Frontal cortex (tissue), 4 donors: Measurements from ENCODE around the gene MAP2K6. TPM values are rescaled to one million over a fixed set of nuclear protein-coding genes. Genes with fewer than 3 reads are reported as not detected.
"Not testable (repeated sequence)": the region's sequence is repeated elsewhere in the genome, so short reads cannot be mapped to it uniquely, and the experiment has no call there.

Experiments
- DNase-seq, 2 donors: peaks; one replicate each; pipeline ENCODE4 v3.0.0; 2012; ENCODE audit warnings: low spot score in 2 of 2
- FAIRE-seq: peaks from 2 replicates; lab custom pipeline; 2012; peaks lifted over from hg19 to GRCh38; lab: Jason Lieb, UNC
- total RNA-seq: library from RNA; depleted of rRNA; stranded (reverse); fragments of >200 nt; gene quantifications from one replicate; pipeline ENCODE4 v1.2.3, GENCODE V29; 2014
- donor health status: control.
- donor health status: control.
- donor health status: control.

MAP2K6 gene
- total RNA-seq, 1 donor from 2014 or later, result 30.6 TPM

DNA sequence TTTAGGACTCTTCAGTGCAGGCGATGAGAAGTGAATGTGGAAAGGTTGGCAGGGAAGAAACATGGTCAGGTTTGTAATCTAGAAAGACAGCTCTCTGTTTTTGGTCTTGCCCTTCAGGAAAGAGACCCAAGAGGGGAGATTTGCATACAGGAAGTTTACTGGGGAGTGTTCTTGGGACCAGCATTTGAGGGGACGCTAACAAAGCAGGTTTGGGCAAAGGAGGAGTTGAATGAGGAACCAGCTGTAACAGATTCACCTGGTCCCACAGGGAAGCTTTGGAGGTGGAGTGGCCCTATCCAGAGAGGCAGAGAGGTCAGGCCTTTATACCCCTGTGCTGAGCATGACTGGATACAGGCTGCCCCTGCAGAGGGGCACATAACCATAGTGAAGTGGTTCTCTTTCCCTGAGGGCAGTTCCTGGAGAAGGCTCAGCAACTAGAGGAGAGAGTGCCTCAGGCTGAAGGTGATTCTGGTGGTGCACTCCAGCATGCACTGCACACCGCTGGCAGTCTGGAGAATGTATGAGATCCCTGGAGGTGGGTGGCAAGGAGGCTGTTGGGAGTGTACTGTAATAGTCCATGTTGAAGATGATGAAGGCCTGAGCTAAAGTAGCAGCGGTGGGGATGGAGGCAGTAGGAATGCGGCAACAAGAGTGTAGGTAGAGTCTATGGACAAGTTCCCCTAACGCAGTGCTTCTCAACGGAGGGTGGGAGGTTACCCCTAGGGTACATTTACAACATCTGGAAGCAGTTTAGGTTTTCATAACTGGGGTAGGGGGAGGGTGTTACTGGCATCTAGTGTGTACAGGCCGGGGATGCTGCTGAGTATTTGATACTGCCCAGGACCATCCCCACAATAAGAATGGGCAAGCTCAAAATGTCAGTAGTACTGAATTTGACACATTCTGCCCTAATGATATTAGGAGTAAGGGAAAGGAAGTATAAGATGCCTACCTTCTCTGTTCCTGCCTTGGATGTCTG lies 37.2 kb downstream of the MAP2K6 start:
- DNase-seq (no peak), FAIRE-seq (no peak)

DNA sequence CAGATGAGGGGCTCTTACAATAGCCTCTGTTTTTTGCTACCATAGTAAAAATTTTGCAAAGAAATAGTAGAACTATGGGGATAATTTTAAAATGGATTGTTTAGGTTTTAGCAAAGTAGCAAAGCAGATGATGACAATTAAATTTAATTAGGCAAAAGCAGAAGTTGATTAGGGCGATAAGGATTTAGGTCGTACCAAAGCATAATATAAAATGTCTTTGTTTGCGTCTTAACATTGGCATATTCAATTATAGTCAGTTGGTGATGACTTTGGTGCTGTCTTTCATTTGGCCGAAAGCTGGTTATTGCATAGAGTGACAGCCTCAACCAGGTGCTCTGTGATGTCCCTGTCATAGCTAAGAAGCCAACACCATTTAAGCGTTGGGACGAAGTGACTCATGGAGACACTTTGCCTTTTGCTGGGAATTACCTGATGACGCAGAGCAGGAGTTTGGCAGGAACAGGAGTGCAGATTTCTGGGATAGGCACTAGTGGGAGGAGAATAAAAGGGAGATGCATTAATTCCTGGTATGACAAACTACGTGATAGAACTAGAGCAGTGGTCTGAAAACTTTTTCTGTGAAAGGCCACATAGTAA lies 38.3 kb downstream of the MAP2K6 start:
- DNase-seq (no peak), FAIRE-seq (no peak)

DNA sequence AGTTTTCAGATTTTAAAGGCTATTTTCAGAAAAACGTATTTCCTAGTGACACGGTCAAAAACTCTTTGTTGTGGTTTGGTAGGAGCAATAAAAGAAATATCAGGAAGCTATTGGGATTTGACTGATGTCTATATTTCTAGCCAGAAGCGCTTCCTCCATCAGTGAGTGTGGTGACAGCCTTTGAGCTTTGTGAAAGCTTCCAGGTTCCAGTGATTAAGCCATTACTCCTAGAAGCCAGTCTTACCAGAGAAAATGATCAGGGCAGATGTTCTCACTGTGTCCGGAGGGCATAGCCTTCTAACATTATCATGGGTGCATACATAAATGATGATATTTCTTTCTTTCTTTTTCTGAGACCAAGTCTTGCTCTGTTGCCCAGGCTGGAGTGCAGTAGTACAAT lies 39.6 kb downstream of the MAP2K6 start:
- FAIRE-seq (no peak), DNase-seq (no peak)

DNA sequence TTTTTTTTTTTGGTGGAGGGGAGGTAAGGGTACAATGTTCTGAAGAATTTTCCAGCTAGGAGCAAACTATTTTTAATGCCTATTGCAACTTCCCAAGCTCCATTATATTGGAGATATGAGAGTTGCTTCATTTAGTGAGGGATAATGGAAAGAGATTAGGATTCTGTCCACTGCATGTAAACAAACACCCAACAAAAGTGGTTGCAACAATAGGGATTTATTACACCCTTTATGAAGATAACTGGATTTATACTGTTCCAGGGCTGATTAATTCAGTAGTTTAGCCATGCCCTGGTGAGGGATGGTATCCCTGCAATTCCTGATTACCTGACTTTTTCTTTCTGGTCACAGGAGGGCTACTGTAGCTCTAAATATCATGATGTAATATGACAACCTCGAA lies 40.5 kb downstream of the MAP2K6 start:
- no peak for FAIRE-seq
- DNase-seq, result no peak

DNA sequence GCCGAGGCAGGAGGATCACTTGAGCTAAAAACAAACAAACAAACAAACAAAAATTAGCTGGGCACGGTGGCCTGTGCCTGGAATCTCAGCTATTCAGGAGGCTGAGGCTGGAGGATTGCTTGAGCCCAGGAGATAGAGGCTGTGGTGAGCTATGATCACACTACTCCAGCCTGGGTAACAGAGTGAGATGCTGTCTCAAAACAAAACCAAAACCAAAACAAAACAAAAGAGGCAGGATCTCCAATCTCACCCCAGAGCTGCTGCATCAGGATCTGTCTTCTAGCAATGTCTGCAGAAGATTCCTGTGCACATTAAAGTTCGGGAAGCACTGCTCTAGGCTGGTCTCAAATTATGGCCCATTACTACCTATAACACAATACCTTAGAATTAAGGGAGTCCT lies 43.1 kb downstream of the MAP2K6 start:
- DNase-seq (no peak), FAIRE-seq (no peak)

DNA sequence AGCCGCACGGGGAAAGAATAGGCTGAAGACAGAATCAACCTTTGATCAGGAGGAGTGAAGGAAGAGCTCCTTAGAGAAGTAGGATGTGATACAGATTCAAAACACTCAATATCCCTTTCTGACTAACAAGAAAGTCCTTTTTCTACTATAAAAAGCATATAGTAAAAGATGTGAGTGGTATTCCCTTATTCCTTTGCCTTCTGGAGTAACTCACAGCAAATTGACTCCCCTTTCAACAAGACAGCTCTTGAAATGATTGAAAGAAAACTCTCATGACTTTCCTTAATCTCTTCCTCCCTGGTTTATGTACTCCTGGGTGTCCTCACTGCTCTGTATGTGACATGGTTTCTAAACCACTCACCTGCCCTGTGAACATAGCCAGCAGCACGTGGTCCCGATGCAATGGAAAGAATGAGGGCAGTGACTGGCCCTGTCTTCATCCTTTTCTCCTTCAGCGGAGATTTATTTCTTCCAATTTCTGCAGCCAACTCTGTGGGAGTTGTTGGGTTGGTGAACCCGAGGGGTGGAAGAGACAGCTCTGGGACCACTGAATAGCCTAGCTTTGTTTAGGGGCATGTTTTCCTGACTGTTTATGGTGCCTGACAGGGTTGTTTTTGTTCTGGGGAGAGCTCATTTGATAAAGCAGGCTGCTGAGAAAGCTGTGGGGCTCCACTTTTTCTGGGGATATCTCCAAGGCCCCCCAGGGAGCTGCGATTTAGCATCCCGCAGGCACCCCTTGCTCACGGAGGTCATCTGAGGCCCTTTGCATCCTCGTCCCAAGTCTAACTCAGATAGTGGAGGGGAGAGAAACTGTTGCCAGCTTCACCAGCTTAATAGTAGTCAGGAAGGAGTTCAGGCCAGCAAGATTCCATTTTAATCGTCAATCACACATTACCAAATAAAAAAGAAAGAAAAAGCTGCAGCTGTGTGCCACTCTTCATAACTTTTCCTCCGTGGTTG lies 46.7 kb downstream of the MAP2K6 start:
- FAIRE-seq (no peak), DNase-seq (no peak)

- DNase-seq, result no peak
- FAIRE-seq, result no peak
These were observed 47.5 kb downstream of the MAP2K6 start for GRCh38 chr17:69461951-69462369.

DNA sequence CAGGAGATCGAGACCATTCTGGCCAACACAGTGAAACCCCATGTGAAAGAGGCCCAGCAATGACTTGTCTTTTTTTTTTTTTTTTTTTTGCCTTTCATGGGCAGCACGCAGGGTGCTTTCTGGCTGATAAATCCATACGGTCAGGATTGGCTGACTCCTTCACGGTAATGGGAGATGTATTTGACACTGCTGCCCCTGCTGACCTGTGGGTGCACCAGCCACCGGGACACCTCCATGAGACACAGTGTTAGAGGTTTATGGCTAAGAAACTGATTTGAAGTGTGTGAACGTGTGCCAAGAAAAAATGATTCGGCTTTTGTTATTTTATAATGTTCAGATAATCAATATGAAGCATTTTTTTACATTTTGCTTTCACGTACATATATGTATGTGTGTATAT lies 48.4 kb downstream of the MAP2K6 start:
- FAIRE-seq, result no peak

DNA sequence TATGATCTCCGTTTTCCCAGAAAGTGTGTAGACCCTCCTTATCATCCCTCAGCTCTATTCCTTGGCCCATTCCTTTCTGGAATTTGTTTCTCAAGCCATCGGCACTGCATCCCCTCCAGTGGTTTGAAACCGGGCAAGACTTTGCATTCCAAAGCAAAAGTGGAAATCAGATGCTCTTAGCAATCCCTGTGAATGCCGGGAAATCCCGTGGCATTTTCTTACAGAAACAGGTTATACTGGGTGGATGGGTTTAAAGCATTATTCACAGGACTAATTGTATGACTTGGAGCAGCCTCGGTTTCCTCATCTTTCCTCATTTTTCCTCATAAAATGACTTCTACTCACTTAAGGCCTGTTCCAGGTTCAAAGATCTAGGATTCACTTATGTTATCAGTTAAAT lies 52.0 kb downstream of the MAP2K6 start:
- DNase-seq, result no peak
- FAIRE-seq, result no peak

More for the DNA sequence above, 48.4 kb downstream of the MAP2K6 start:
- DNase-seq, result no peak

DNA sequence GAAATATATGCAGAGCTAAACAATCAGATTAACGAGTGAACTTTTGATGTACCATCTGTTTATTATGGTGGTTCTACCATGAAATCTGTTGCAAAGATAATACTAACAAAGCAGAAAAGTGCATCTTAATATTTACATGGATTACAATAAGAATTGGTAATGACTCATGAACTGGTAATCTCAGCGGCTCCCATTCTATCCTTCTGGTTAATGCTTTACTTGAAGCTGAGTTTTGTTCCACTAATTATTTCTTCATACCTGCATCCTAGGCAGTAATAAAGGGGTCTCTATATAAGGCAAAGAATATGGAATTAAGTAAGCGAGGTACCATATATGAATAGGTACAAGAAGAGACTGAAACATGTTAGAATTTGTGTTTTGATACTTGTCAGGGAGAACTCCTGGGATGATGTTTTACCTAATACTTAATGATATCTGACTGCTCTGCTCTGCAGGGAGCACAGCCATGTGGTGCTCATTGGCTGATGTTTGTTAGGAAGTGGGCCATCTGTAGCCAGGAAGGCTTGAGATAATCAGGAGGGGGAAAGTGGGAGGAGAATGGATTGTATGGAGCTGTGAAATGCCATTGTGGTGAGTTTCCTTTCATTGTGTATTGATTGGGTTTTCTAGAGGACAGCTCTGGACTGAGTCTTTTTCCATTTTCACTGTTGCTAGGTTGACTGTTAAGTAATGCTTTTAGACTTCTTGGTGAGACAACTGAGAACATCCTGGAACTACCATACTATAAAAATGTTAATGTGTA lies 52.6 kb downstream of the MAP2K6 start:
- DNase-seq (no peak), FAIRE-seq (no peak)

DNA sequence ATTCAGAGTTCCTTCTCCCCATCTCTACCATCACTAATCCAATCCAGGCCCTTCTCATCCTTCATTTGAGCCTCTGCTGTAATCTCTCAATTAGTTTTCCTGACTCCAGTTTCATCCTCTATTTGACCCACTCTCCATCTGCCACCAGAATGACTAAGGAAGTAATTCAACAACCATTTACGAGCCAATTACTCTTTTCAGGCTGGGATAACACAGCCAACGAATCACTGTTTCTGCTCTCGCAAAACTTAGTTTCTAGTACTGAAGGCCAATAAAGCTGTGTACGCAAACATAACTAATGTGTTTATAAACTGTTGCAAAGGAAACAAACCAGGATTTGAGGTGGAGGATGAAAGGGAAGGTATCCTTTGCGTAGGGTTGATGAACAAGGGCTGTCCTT lies 53.7 kb downstream of the MAP2K6 start:
- DNase-seq (no peak), FAIRE-seq (no peak)

GRCh38 chr17:69470702-69471101 lies 56.2 kb downstream of the MAP2K6 start:
- DNase-seq (no peak), FAIRE-seq (no peak)

- FAIRE-seq (no peak), DNase-seq (no peak)
These were observed 56.9 kb downstream of the MAP2K6 start for GRCh38 chr17:69471406-69471805.

GRCh38 chr17:69473841-69474831 lies 59.6 kb downstream of the MAP2K6 start:
- DNase-seq (no peak), FAIRE-seq (no peak)

GRCh38 chr17:69477204-69477902 lies 62.9 kb downstream of the MAP2K6 start:
- DNase-seq (no peak), FAIRE-seq (no peak)

- no peak for DNase-seq
- no peak for FAIRE-seq
These were observed 63.4 kb downstream of the MAP2K6 start for GRCh38 chr17:69477903-69478266.

GRCh38 chr17:69478916-69479315 lies 64.4 kb downstream of the MAP2K6 start:
- FAIRE-seq, result no peak
- DNase-seq, result no peak

DNA sequence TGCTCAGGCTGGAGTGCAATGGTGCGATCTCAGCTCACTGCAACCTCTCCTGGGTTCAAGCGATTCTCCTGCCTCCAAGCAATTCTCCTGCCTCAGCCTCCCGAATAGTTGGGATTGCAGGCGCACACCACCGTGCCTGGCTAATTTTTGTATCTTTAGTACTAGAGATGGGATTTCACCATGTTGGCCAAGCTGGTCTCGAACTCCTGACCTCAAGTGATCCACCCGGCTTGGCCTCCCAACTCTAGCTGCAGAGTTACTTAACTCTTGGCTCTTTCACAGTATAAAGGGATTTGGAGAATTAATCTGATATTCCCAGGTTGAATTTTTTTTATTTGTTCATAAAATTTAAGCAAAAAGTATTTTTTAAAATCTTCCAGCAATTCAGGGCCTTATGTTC lies 65.3 kb downstream of the MAP2K6 start:
- DNase-seq, FAIRE-seq: not testable (repeated sequence)
